ENCODE results near the gene COLGALT1.

COLGALT1 gene

GRCh38 chr19:17617807-17618192 lies 62.4 kb downstream of the COLGALT1 start:
- no peak overlapping the region for H3K27ac ChIP-seq (ENCODE audit: low read length)
- no peaks in the 10 kb centered on the region for H3K9me3 ChIP-seq (ENCODE audit: insufficient read depth, low read depth, low read length)
- no peak overlapping the region for H3K4me3 ChIP-seq (ENCODE audit: low read length)
- no peaks in the 10 kb centered on the region for H3K4me1 ChIP-seq (ENCODE audit: insufficient read depth, low read length)
- H3K27me3 ChIP-seq (ENCODE audit: insufficient read depth, low read length): no peaks in the 10 kb centered on the region
- H3K36me3 ChIP-seq (ENCODE audit: insufficient read depth, low read depth, low read length): peaks cover 26% of the 10 kb centered on the region; the same call in 1 of the 2 replicates
- no peak overlapping the region for H3K9ac ChIP-seq (ENCODE audit: low read depth, low read length)

GRCh38 chr19:17618281-17618903 lies 62.9 kb downstream of the COLGALT1 start:
- Histone ChIP-seq H3K36me3 (ENCODE audit: insufficient read depth, low read depth, low read length) (peaks cover 29% of the 10 kb centered on the region; the same call in 1 of the 2 replicates), H3K27me3 (ENCODE audit: insufficient read depth, low read length) (no peaks in the 10 kb centered on the region), H3K9me3 (ENCODE audit: insufficient read depth, low read depth, low read length) (no peaks in the 10 kb centered on the region), H3K4me1 (ENCODE audit: insufficient read depth, low read length) (no peaks in the 10 kb centered on the region), H3K9ac (ENCODE audit: low read depth, low read length) (no peak overlapping the region), H3K27ac (ENCODE audit: low read length) (no peak overlapping the region), H3K4me3 (ENCODE audit: low read length) (no peak overlapping the region)

GRCh38 chr19:17618936-17619335 lies 63.5 kb downstream of the COLGALT1 start:
- H3K36me3 ChIP-seq (ENCODE audit: insufficient read depth, low read depth, low read length): peaks cover 32% of the 10 kb centered on the region; the same call in 1 of the 2 replicates
- no peaks in the 10 kb centered on the region for H3K9me3 ChIP-seq (ENCODE audit: insufficient read depth, low read depth, low read length)
- H3K9ac ChIP-seq (ENCODE audit: low read depth, low read length): no peak overlapping the region
- H3K4me1 ChIP-seq (ENCODE audit: insufficient read depth, low read length): no peaks in the 10 kb centered on the region
- no peak overlapping the region for H3K27ac ChIP-seq (ENCODE audit: low read length)
- no peak overlapping the region for H3K4me3 ChIP-seq (ENCODE audit: low read length)
- H3K27me3 ChIP-seq (ENCODE audit: insufficient read depth, low read length): no peaks in the 10 kb centered on the region

- Histone ChIP-seq H3K9me3 (ENCODE audit: insufficient read depth, low read depth, low read length) (no peaks in the 10 kb centered on the region), H3K9ac (ENCODE audit: low read depth, low read length) (no peak overlapping the region), H3K36me3 (ENCODE audit: insufficient read depth, low read depth, low read length) (peaks cover 49% of the 10 kb centered on the region; the same call in 1 of the 2 replicates), H3K4me1 (ENCODE audit: insufficient read depth, low read length) (no peaks in the 10 kb centered on the region), H3K4me3 (ENCODE audit: low read length) (no peak overlapping the region), H3K27ac (ENCODE audit: low read length) (no peak overlapping the region), H3K27me3 (ENCODE audit: insufficient read depth, low read length) (no peaks in the 10 kb centered on the region)
Measured at GRCh38 chr19:17620696-17621095, 65.2 kb downstream of the COLGALT1 start.

- Histone ChIP-seq H3K27ac (ENCODE audit: low read length) (no peak overlapping the region), H3K9me3 (ENCODE audit: insufficient read depth, low read depth, low read length) (no peaks in the 10 kb centered on the region), H3K9ac (ENCODE audit: low read depth, low read length) (no peak overlapping the region), H3K4me1 (ENCODE audit: insufficient read depth, low read length) (no peaks in the 10 kb centered on the region), H3K4me3 (ENCODE audit: low read length) (no peak overlapping the region), H3K36me3 (ENCODE audit: insufficient read depth, low read depth, low read length) (peaks cover 58% of the 10 kb centered on the region; the same call in 1 of the 2 replicates), H3K27me3 (ENCODE audit: insufficient read depth, low read length) (no peaks in the 10 kb centered on the region)
Measured at GRCh38 chr19:17623224-17623935, 67.9 kb downstream of the COLGALT1 start.

- no peak overlapping the region for H3K4me3 ChIP-seq (ENCODE audit: low read length)
- H3K9ac ChIP-seq (ENCODE audit: low read depth, low read length): no peak overlapping the region
- no peaks in the 10 kb centered on the region for H3K27me3 ChIP-seq (ENCODE audit: insufficient read depth, low read length)
- H3K36me3 ChIP-seq (ENCODE audit: insufficient read depth, low read depth, low read length): peaks cover 61% of the 10 kb centered on the region; the same call in 1 of the 2 replicates
- no peak overlapping the region for H3K27ac ChIP-seq (ENCODE audit: low read length)
- no peaks in the 10 kb centered on the region for H3K4me1 ChIP-seq (ENCODE audit: insufficient read depth, low read length)
- no peaks in the 10 kb centered on the region for H3K9me3 ChIP-seq (ENCODE audit: insufficient read depth, low read depth, low read length)
Measured at GRCh38 chr19:17624314-17624991, 69.0 kb downstream of the COLGALT1 start.

GRCh38 chr19:17625043-17625442 lies 69.6 kb downstream of the COLGALT1 start:
- Histone ChIP-seq H3K9ac (ENCODE audit: low read depth, low read length) (no peak overlapping the region), H3K4me1 (ENCODE audit: insufficient read depth, low read length) (no peaks in the 10 kb centered on the region), H3K4me3 (ENCODE audit: low read length) (no peak overlapping the region), H3K9me3 (ENCODE audit: insufficient read depth, low read depth, low read length) (no peaks in the 10 kb centered on the region), H3K27ac (ENCODE audit: low read length) (no peak overlapping the region), H3K27me3 (ENCODE audit: insufficient read depth, low read length) (no peaks in the 10 kb centered on the region), H3K36me3 (ENCODE audit: insufficient read depth, low read depth, low read length) (peaks cover 64% of the 10 kb centered on the region; the same call in 1 of the 2 replicates)

GRCh38 chr19:17625980-17626379 lies 70.5 kb downstream of the COLGALT1 start:
- Histone ChIP-seq H3K4me3 (ENCODE audit: low read length) (no peak overlapping the region), H3K36me3 (ENCODE audit: insufficient read depth, low read depth, low read length) (peaks cover 72% of the 10 kb centered on the region; the same call in 1 of the 2 replicates), H3K27me3 (ENCODE audit: insufficient read depth, low read length) (no peaks in the 10 kb centered on the region), H3K4me1 (ENCODE audit: insufficient read depth, low read length) (no peaks in the 10 kb centered on the region), H3K9me3 (ENCODE audit: insufficient read depth, low read depth, low read length) (no peaks in the 10 kb centered on the region), H3K9ac (ENCODE audit: low read depth, low read length) (no peak overlapping the region), H3K27ac (ENCODE audit: low read length) (no peak overlapping the region)

GRCh38 chr19:17626456-17627015 lies 71.1 kb downstream of the COLGALT1 start:
- Histone ChIP-seq H3K9me3 (ENCODE audit: insufficient read depth, low read depth, low read length) (no peaks in the 10 kb centered on the region), H3K4me1 (ENCODE audit: insufficient read depth, low read length) (no peaks in the 10 kb centered on the region), H3K27me3 (ENCODE audit: insufficient read depth, low read length) (no peaks in the 10 kb centered on the region), H3K4me3 (ENCODE audit: low read length) (no peak overlapping the region), H3K36me3 (ENCODE audit: insufficient read depth, low read depth, low read length) (peaks cover 67% of the 10 kb centered on the region; the same call in 1 of the 2 replicates), H3K27ac (ENCODE audit: low read length) (no peak overlapping the region), H3K9ac (ENCODE audit: low read depth, low read length) (no peak overlapping the region)

GRCh38 chr19:17627161-17627560 lies 71.7 kb downstream of the COLGALT1 start:
- Histone ChIP-seq H3K36me3 (ENCODE audit: insufficient read depth, low read depth, low read length) (peaks cover 62% of the 10 kb centered on the region; the same call in 1 of the 2 replicates), H3K4me3 (ENCODE audit: low read length) (no peak overlapping the region), H3K9ac (ENCODE audit: low read depth, low read length) (no peak overlapping the region)

GRCh38 chr19:17627921-17628320 lies 72.5 kb downstream of the COLGALT1 start:
- H3K9ac ChIP-seq (ENCODE audit: low read depth, low read length): no peak overlapping the region
- H3K4me1 ChIP-seq (ENCODE audit: insufficient read depth, low read length): no peaks in the 10 kb centered on the region
- H3K27me3 ChIP-seq (ENCODE audit: insufficient read depth, low read length): no peaks in the 10 kb centered on the region
- H3K4me3 ChIP-seq (ENCODE audit: low read length): no peak overlapping the region
- no peaks in the 10 kb centered on the region for H3K9me3 ChIP-seq (ENCODE audit: insufficient read depth, low read depth, low read length)
- no peak overlapping the region for H3K27ac ChIP-seq (ENCODE audit: low read length)
- peaks cover 66% of the 10 kb centered on the region; the same call in 1 of the 2 replicates for H3K36me3 ChIP-seq (ENCODE audit: insufficient read depth, low read depth, low read length)

More at GRCh38 chr19:17627161-17627560, 71.7 kb downstream of the COLGALT1 start:
- H3K27ac ChIP-seq (ENCODE audit: low read length): no peak overlapping the region
- no peaks in the 10 kb centered on the region for H3K9me3 ChIP-seq (ENCODE audit: insufficient read depth, low read depth, low read length)
- H3K4me1 ChIP-seq (ENCODE audit: insufficient read depth, low read length): no peaks in the 10 kb centered on the region
- H3K27me3 ChIP-seq (ENCODE audit: insufficient read depth, low read length): no peaks in the 10 kb centered on the region

Data from iPS-20b (cell line).